Measurements from ENCODE around the gene GAD2. TPM values are rescaled to one million over a fixed set of nuclear protein-coding genes. Genes with fewer than 3 reads are reported as not detected.

Gene GAD2
- not detected in 2 replicates for total RNA-seq

DNA sequence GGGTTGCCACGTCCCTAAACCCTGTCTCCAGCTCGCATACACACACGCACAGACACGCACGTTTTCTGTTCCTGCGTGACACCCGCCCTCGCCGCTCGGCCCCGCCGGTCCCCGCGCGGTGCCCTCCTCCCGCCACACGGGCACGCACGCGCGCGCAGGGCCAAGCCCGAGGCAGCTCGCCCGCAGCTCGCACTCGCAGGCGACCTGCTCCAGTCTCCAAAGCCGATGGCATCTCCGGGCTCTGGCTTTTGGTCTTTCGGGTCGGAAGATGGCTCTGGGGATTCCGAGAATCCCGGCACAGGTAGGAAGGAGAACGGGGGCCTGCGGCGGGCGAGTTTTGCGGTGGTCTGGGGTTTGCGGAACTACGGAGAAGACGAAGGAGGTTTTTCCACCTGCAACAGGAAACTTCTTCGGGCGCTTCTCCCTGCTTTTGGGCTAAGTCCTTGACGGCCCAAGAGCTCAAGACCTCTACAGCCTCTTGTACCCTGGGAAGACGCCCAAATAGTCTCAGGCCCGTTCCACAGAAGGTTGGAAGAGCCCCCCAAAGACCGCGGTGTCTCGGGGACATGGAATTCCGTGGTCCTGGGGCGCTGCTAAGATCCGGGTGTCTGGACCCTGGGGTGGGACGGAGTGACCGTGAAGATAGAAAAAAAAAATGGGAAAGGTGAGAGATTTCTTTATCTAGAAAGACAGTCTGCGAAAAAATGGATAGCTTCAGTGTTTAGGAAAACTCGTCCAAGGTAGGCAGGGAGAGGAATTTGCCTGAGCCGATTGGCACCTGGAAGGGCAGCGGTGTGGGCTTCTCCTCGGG lies at the start of gene GAD2:
TSS of gene GAD2 (plus strand) at position 190 of the 811 bp plus-strand sequence. CDS start at position 226, 36 bp downstream.

Other genes starting within 250 kb of the GAD2 start
- not detected in 2 replicates for gene APBB1IP, start 221.6 kb downstream of the GAD2 start, total RNA-seq

All from mammary microvascular endothelial cell (primary cell).